Bronchial epithelial cell (primary cell): ENCODE data around the gene HASPIN. TPM values are rescaled to one million over a fixed set of nuclear protein-coding genes. Genes with fewer than 3 reads are reported as not detected.

Experiments used
- DNase-seq: peaks from one replicate; pipeline ENCODE4 v3.0.0-alpha.2; 2010; ENCODE audit warnings: low read depth
- FAIRE-seq: peaks from 2 replicates; lab custom pipeline; 2011; peaks lifted over from hg19 to GRCh38; lab: Jason Lieb, UNC
- H3K27me3 ChIP-seq: 2 replicates; pipeline ENCODE4 v1.5.1; 2011; ENCODE audit warnings: low read length; ENCODE audit not compliant: control insufficient read depth, insufficient read depth
- H3K36me3 ChIP-seq: 2 replicates; pipeline ENCODE4 v1.5.1; 2011; ENCODE audit warnings: low read length; ENCODE audit not compliant: control insufficient read depth, insufficient read depth
- H3K4me3 ChIP-seq: 2 replicates; pipeline ENCODE4 v1.5.1; 2011; ENCODE audit warnings: mild to moderate bottlenecking, low read depth, low read length, control low read depth
- total RNA-seq: library from RNA; depleted of rRNA; stranded (reverse); fragments of >200 nt; gene quantifications from 2 replicates; pipeline ENCODE4 v1.2.1, GENCODE V29; 2014
- TF ChIP-seq, protein P1 (sequence below): IDR thresholded peaks from 2 replicates; pipeline ENCODE4 v1.5.1; 2011; ENCODE audit warnings: mild to moderate bottlenecking, moderate library complexity, low read length, control low read depth, inconsistent platforms; ENCODE audit not compliant: insufficient read depth, severe bottlenecking

HASPIN gene
- total RNA-seq, 1 donor from 2014 or later = 0.53 TPM

- no peak for DNase-seq
- H3K36me3 ChIP-seq = no peaks in the 10 kb centered on the region
- FAIRE-seq = no peak
- TF ChIP-seq, protein P1, sequence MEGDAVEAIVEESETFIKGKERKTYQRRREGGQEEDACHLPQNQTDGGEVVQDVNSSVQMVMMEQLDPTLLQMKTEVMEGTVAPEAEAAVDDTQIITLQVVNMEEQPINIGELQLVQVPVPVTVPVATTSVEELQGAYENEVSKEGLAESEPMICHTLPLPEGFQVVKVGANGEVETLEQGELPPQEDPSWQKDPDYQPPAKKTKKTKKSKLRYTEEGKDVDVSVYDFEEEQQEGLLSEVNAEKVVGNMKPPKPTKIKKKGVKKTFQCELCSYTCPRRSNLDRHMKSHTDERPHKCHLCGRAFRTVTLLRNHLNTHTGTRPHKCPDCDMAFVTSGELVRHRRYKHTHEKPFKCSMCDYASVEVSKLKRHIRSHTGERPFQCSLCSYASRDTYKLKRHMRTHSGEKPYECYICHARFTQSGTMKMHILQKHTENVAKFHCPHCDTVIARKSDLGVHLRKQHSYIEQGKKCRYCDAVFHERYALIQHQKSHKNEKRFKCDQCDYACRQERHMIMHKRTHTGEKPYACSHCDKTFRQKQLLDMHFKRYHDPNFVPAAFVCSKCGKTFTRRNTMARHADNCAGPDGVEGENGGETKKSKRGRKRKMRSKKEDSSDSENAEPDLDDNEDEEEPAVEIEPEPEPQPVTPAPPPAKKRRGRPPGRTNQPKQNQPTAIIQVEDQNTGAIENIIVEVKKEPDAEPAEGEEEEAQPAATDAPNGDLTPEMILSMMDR = no peak
- no peaks in the 10 kb centered on the region for H3K27me3 ChIP-seq
- no peak overlapping the region for H3K4me3 ChIP-seq
These were observed 43.1 kb downstream of the HASPIN start for GRCh38 chr17:3766779-3767178.

GRCh38 chr17:3768341-3768740 lies 44.6 kb downstream of the HASPIN start:
- Histone ChIP-seq H3K36me3 (no peaks in the 10 kb centered on the region), H3K4me3 (no peak overlapping the region), H3K27me3 (no peaks in the 10 kb centered on the region)
- FAIRE-seq = no peak
- TF ChIP-seq, protein P1 = no peak
- DNase-seq = no peak

DNA sequence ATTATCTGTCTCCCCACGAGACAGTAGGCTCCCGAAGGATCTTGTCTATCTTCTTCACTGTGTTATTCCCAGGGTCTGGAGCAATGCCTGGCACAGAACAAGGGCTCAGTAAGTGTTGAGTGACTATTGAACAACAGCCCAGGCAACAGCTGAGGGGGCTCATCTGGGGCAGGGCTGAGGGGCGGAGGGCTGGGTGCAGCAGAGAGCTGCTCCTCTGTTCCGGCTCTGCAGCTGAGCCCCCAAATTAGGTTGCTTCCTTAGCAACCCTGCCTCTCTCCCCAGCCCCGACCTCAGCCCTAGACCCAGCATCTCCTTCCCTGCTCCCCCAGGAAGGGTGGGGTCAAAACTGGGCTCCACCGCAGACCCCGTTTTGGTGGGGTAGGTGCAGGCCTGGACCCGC lies 45.1 kb downstream of the HASPIN start:
- Histone ChIP-seq H3K27me3 (no peaks in the 10 kb centered on the region), H3K4me3 (no peak overlapping the region), H3K36me3 (no peaks in the 10 kb centered on the region)
- no peak for DNase-seq
- no peak for FAIRE-seq
- TF ChIP-seq, protein P1 = no peak

DNA sequence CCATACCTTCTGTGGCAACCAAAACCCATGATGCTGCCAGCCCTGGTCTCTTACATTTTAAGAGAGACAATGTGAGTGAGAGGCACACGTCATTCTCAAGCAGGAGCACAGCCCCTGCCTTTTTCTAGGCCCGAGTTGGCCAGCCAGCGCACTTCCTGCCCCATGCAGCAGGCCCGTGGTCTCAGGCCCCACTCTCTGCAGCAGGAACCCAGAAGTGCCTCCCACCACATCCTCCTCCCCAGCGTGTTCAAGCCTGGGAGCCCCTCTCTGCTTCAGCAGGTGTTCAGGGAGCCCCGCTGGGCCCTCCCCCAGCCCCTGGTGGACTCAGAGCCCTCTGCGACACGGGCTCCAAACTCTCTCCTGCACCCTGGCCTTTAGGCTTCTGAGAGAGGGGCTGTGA lies 46.8 kb downstream of the HASPIN start:
- no peak overlapping the region for H3K4me3 ChIP-seq
- TF ChIP-seq, protein P1 = no peak
- H3K27me3 ChIP-seq = no peaks in the 10 kb centered on the region
- DNase-seq (no peak), FAIRE-seq (no peak)
- no peaks in the 10 kb centered on the region for H3K36me3 ChIP-seq

DNA sequence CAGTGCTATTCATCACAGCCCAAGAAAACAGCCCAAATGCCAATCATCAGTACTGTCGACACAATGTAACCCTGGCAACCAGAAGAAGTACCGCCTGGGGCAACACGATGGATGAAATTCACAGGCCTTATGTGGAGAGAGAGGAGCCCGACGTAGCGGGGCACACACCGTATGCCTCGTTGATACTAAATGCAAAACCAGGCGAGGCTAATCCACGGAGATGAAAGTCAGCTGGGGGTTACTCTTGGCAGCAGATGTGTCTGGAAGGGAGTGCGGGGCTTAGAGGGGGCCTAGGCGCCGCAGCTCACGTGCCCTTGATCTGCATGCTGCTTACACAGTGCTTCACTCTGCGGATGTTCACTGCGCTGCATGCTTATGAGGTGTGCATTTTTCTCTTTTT lies 47.4 kb downstream of the HASPIN start:
- no peaks in the 10 kb centered on the region for H3K27me3 ChIP-seq
- H3K4me3 ChIP-seq = no peak overlapping the region
- TF ChIP-seq, protein P1 = no peak
- no peak for DNase-seq
- H3K36me3 ChIP-seq = no peaks in the 10 kb centered on the region
- no peak for FAIRE-seq

GRCh38 chr17:3772764-3773163 lies 49.1 kb downstream of the HASPIN start:
- DNase-seq (no peak), FAIRE-seq (no peak)

More at GRCh38 chr17:3772764-3773163, 49.1 kb downstream of the HASPIN start:
- Histone ChIP-seq H3K36me3 (no peaks in the 10 kb centered on the region), H3K27me3 (no peaks in the 10 kb centered on the region), H3K4me3 (no peak overlapping the region)
- TF ChIP-seq, protein P1 = no peak
